NCI-H2107 (cell line): ENCODE data around the gene MBNL1.

Experiments used
- DNase-seq: peaks from one replicate; lab custom pipeline; 2025; lab: John Stamatoyannopoulos, UW

MBNL1 gene

GRCh38 chr3:152486364-152486763 is 217.6 kb downstream of the MBNL1 start:
- no peak for DNase-seq

GRCh38 chr3:152488449-152488848 is 219.7 kb downstream of the MBNL1 start:
- no peak for DNase-seq

GRCh38 chr3:152491922-152492321 is 223.2 kb downstream of the MBNL1 start:
- no peak for DNase-seq

GRCh38 chr3:152496286-152496685 is 227.6 kb downstream of the MBNL1 start:
- no peak for DNase-seq

GRCh38 chr3:152496716-152497115 is 228.0 kb downstream of the MBNL1 start:
- DNase-seq: no peak

- DNase-seq: no peak
These were observed 228.7 kb downstream of the MBNL1 start for GRCh38 chr3:152497457-152497856.

GRCh38 chr3:152497890-152498289 is 229.2 kb downstream of the MBNL1 start:
- no peak for DNase-seq

GRCh38 chr3:152499791-152500385 is 231.2 kb downstream of the MBNL1 start:
- DNase-seq: no peak

- no peak for DNase-seq
These were observed 237.2 kb downstream of the MBNL1 start for GRCh38 chr3:152505926-152506325.

- no peak for DNase-seq
These were observed 240.0 kb downstream of the MBNL1 start for GRCh38 chr3:152508705-152509104.

- no peak for DNase-seq
These were observed 243.2 kb downstream of the MBNL1 start for GRCh38 chr3:152511904-152512303.

- DNase-seq: no peak
These were observed 244.7 kb downstream of the MBNL1 start for GRCh38 chr3:152513301-152513960.
